GM19099 (cell line): ENCODE data around the gene DHX58.

ENCODE experiments used
- POLR2A ChIP-seq: IDR thresholded peaks from 3 replicates; pipeline ENCODE4 v1.6.1; 2011; ENCODE audit warnings: low read depth; ENCODE audit not compliant: insufficient read length; ENCODE audit errors: extremely low read depth

DHX58 gene

GRCh38 chr17:42132941-42133340, 20.4 kb upstream of the DHX58 start:
- no peak for TF ChIP-seq POLR2A

- no peak for TF ChIP-seq POLR2A
These were observed 19.5 kb upstream of the DHX58 start for GRCh38 chr17:42131981-42132432.

- no peak for TF ChIP-seq POLR2A
These were observed 18.7 kb upstream of the DHX58 start for GRCh38 chr17:42131232-42131631.

GRCh38 chr17:42130310-42130936, 17.9 kb upstream of the DHX58 start:
- no peak for TF ChIP-seq POLR2A

GRCh38 chr17:42129109-42129837, 16.8 kb upstream of the DHX58 start:
- TF ChIP-seq POLR2A = no peak

- TF ChIP-seq POLR2A = no peak
These were observed 14.9 kb upstream of the DHX58 start for GRCh38 chr17:42127414-42127813.

- TF ChIP-seq POLR2A = no peak
These were observed 14.3 kb upstream of the DHX58 start for GRCh38 chr17:42126836-42127235.

GRCh38 chr17:42125565-42125964, 13.1 kb upstream of the DHX58 start:
- no peak for TF ChIP-seq POLR2A

GRCh38 chr17:42124256-42124655, 11.7 kb upstream of the DHX58 start:
- TF ChIP-seq POLR2A = no peak

- TF ChIP-seq POLR2A = no peak
These were observed 10.1 kb upstream of the DHX58 start, which contains the start of gene HSPB9 for GRCh38 chr17:42122371-42123303. TSS of gene HSPB9 (plus strand) at chr17:42122804. CDS start at chr17:42122851, 47 bp downstream.

GRCh38 chr17:42120770-42121769, 8.6 kb upstream of the DHX58 start, which contains the start of gene KAT2A:
TSS of gene KAT2A (minus strand) at chr17:42121367. CDS start at chr17:42121304, 63 bp downstream.
- peak; percentile 81 for TF ChIP-seq POLR2A

GRCh38 chr17:42120161-42120769, 7.8 kb upstream of the DHX58 start:
- no peak for TF ChIP-seq POLR2A

GRCh38 chr17:42119301-42119700, 6.8 kb upstream of the DHX58 start:
- TF ChIP-seq POLR2A = no peak
